ENCODE results near the gene ANKRD45.
"Not testable (repeated sequence)": the region's sequence is repeated elsewhere in the genome, so short reads cannot be mapped to it uniquely, and the experiment has no call there.

The ANKRD45 gene

GRCh38 chr1:173639102-173639501 is 30.5 kb downstream of the ANKRD45 start:
- DNase-seq: no peak

GRCh38 chr1:173638043-173639021 is 31.3 kb downstream of the ANKRD45 start:
- no peak for DNase-seq

- not testable (repeated sequence) for DNase-seq
Measured at GRCh38 chr1:173637236-173638042, 32.2 kb downstream of the ANKRD45 start.

- DNase-seq: no peak
Measured at GRCh38 chr1:173635116-173635515, 34.5 kb downstream of the ANKRD45 start, which contains the start of gene TEX50. TEX50 (plus strand) TSS chr1:173635338; CDS start chr1:173635522, 184 bp downstream.

GRCh38 chr1:173628888-173629287 is 40.8 kb downstream of the ANKRD45 start:
- DNase-seq: no peak

GRCh38 chr1:173627269-173627668 is 42.4 kb downstream of the ANKRD45 start:
- DNase-seq: no peak

- no peak for DNase-seq
Measured at GRCh38 chr1:173616859-173617258, 52.8 kb downstream of the ANKRD45 start.

- not testable (repeated sequence) for DNase-seq
Measured at GRCh38 chr1:173613086-173613485, 56.6 kb downstream of the ANKRD45 start.

GRCh38 chr1:173608503-173609216 is 61.0 kb downstream of the ANKRD45 start:
- no peak for DNase-seq

- DNase-seq: no peak
Measured at GRCh38 chr1:173603056-173603591, 66.5 kb downstream of the ANKRD45 start, which contains the start of gene SLC9C2. SLC9C2 (minus strand) TSS chr1:173603072; CDS start chr1:173601776, 1,296 bp downstream.

GRCh38 chr1:173601588-173601987 is 68.1 kb downstream of the ANKRD45 start:
- no peak for DNase-seq

- DNase-seq: no peak
Measured at GRCh38 chr1:173596097-173596825, 73.4 kb downstream of the ANKRD45 start.

GRCh38 chr1:173591138-173591537 is 78.5 kb downstream of the ANKRD45 start:
- DNase-seq: not testable (repeated sequence)

GRCh38 chr1:173590557-173590956 is 79.1 kb downstream of the ANKRD45 start:
- no peak for DNase-seq

GRCh38 chr1:173581383-173582079 is 88.1 kb downstream of the ANKRD45 start:
- DNase-seq: no peak

- no peak for DNase-seq
Measured at GRCh38 chr1:173580658-173581057, 89.0 kb downstream of the ANKRD45 start.

GRCh38 chr1:173580071-173580470 is 89.6 kb downstream of the ANKRD45 start:
- DNase-seq: no peak

- no peak for DNase-seq
Measured at GRCh38 chr1:173573596-173573995, 96.1 kb downstream of the ANKRD45 start.

- no peak for DNase-seq
Measured at GRCh38 chr1:173572201-173572873, 97.3 kb downstream of the ANKRD45 start.

- DNase-seq: no peak
Measured at GRCh38 chr1:173570370-173571007, 99.2 kb downstream of the ANKRD45 start.
